Activated CD4-positive, CD25-positive, alpha-beta regulatory T cell treated with anti-CD3 and anti-CD28 coated beads, Interleukin-2, amount 50 U/mL, for 16 hours (primary cell): ENCODE data around the gene FBXW2.

Experiments used
- DNase-seq: peaks from one replicate; pipeline ENCODE4 v3.0.0-alpha.2; 2020; ENCODE audit warnings: low read depth, low spot score

FBXW2 gene

GRCh38 chr9:120715389-120715924, 77.8 kb downstream of the FBXW2 start:
- DNase-seq, result no peak

GRCh38 chr9:120714846-120715388, 78.3 kb downstream of the FBXW2 start:
- DNase-seq, result no peak

- DNase-seq, result peak; percentile 94
Observed at GRCh38 chr9:120714088-120714845, 78.9 kb downstream of the FBXW2 start, which contains the start of gene MEGF9. Gene MEGF9, minus strand, starts transcription at chr9:120714470. Its CDS starts 112 bp downstream, at chr9:120714358.

DNA sequence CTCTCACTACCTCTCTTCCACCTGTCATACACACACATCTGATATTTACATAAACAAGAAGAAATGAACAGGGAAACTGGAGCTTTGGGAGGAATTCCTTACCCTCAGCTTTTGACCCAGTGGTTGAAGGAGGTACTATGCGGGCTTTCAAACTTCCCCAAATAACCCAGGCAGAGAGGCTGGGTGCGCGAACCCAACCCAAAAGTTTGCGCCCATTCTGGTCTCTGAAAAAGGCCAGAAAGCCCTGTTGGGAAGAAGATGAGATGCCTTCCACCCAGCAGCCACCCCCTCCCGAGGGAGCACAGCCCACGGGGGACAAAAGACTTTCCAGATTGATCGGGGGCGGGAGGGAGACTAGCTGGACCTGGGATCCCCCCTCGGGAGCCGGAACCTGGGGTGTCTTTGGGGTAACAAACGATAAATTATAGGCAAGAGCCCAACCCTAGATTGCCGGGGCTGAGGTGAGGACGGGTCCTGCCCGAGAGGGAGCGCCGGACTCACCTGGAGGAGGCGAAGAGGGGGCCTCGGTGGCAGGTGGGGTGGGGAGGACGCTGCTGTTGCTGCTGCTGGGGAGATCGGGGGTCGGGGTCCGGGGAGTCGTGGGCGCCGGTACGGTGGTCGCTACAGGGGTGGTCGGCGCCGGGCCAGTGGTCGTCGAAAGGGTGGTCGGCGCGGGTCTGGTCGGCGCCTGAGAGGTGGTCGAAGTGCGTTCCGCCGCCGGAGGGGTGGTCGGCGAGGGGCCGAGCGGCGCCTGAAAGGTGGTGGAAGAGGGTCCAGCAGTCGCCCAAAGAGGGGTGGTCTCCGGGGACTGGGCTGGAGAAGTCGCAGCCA, 79.7 kb downstream of the FBXW2 start:
- DNase-seq, result no peak

- DNase-seq, result no peak
Observed at GRCh38 chr9:120712539-120713031, 80.6 kb downstream of the FBXW2 start.

DNA sequence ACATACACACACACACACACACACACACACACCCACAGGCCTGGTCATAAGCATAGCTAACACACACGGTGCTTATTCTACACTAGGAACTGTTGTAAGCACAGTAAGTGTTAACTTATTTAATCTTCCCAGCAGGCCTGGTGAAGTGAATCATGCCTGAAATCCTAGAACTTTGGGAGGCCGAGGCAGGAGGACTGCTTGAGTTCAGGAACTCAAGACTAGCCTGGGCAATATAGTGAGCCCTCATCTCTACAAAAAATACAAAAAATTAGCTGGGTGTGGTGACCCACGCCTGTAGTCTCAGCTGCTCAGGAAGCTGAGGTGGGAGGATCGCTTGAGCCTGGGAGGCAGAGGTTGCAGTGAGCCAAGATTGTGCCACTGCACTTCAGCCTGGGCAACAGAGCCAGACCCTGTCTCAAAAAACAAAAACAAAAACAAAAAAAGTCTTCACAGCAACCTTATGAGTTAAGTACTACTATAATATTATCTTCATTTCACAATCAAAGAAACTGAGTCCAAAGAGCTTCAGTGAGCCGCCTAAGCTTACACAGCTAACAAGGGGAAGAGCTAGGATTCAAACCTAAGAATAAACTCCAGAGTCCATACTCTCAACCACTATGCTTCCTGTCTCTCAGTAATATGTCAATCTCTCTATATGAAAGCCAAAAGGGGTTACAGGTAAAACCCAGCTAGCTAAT, 81.2 kb downstream of the FBXW2 start:
- no peak for DNase-seq

DNA sequence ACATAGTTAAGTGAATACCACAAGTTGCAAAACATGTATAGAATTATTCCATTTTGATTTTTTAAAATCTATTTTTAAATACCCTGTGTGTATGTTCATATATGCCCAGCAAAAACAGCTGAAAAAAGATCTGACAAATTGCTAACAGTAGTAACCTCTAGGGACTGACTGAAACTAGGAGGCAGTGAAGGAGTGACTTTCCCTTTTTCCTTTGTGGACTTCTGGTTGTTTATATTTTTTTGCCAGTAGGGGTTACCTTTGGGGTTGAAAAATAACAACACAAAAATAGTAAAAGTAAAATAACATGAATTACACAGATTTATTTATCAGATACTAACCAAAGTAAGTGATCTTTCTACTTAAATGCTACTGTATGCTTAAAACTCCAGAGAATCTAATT, 81.9 kb downstream of the FBXW2 start:
- DNase-seq, result no peak

GRCh38 chr9:120710110-120710981, 82.9 kb downstream of the FBXW2 start:
- no peak for DNase-seq

GRCh38 chr9:120708526-120709224, 84.5 kb downstream of the FBXW2 start:
- DNase-seq, result no peak

GRCh38 chr9:120707170-120707569, 86.0 kb downstream of the FBXW2 start:
- no peak for DNase-seq
